ENCODE results near the gene HMGB1.
"Not testable (repeated sequence)": the region's sequence is repeated elsewhere in the genome, so short reads cannot be mapped to it uniquely, and the experiment has no call there.

Gene HMGB1

GRCh38 chr13:30465343-30465592 is 468 bp downstream of the HMGB1 start:
- no peak for DNase-seq

- DNase-seq: peak; percentile 84
Measured at GRCh38 chr13:30464496-30465342, 1.0 kb downstream of the HMGB1 start.

GRCh38 chr13:30463787-30464495 is 1.8 kb downstream of the HMGB1 start:
- peak; percentile 71 for DNase-seq

GRCh38 chr13:30461279-30462066 is 4.3 kb downstream of the HMGB1 start:
- DNase-seq: not testable (repeated sequence)

GRCh38 chr13:30457306-30457891 is 8.3 kb downstream of the HMGB1 start:
- peak; percentile 52 for DNase-seq

- no peak for DNase-seq
Measured at GRCh38 chr13:30456290-30456689, 9.4 kb downstream of the HMGB1 start.

GRCh38 chr13:30454991-30455390 is 10.7 kb downstream of the HMGB1 start:
- DNase-seq: no peak

GRCh38 chr13:30453727-30454126 is 12.0 kb downstream of the HMGB1 start:
- DNase-seq: peak; percentile 42

GRCh38 chr13:30451476-30451875 is 14.3 kb downstream of the HMGB1 start:
- not testable (repeated sequence) for DNase-seq

GRCh38 chr13:30450066-30450465 is 15.7 kb downstream of the HMGB1 start:
- no peak for DNase-seq

GRCh38 chr13:30448441-30448840 is 17.3 kb downstream of the HMGB1 start:
- DNase-seq: no peak

- DNase-seq: no peak
Measured at GRCh38 chr13:30446126-30446500, 19.6 kb downstream of the HMGB1 start.

GRCh38 chr13:30443957-30444404 is 21.8 kb downstream of the HMGB1 start:
- DNase-seq: no peak

GRCh38 chr13:30443491-30443890 is 22.2 kb downstream of the HMGB1 start:
- not testable (repeated sequence) for DNase-seq

- no peak for DNase-seq
Measured at GRCh38 chr13:30442926-30443325, 22.8 kb downstream of the HMGB1 start.

GRCh38 chr13:30440910-30441703 is 24.6 kb downstream of the HMGB1 start:
- no peak for DNase-seq

- DNase-seq: no peak
Measured at GRCh38 chr13:30438286-30438685, 27.4 kb downstream of the HMGB1 start.

GRCh38 chr13:30437177-30437576 is 28.6 kb downstream of the HMGB1 start:
- no peak for DNase-seq

- no peak for DNase-seq
Measured at GRCh38 chr13:30435911-30436451, 29.8 kb downstream of the HMGB1 start.

- DNase-seq: no peak
Measured at GRCh38 chr13:30431269-30431940, 34.3 kb downstream of the HMGB1 start.
